Ramos (cell line): ENCODE measurements around the gene CDKL5.

Experiments used
- in situ Hi-C: fragments of 300-500 bp; cut with MboI; formaldehyde crosslinking; loops from one replicate; pipeline ENCODE4 v1.14.3; 2022; ENCODE audit warnings: low sequenced_read_pairs; ENCODE audit not compliant: unreplicated experiment

The CDKL5 gene

DNA sequence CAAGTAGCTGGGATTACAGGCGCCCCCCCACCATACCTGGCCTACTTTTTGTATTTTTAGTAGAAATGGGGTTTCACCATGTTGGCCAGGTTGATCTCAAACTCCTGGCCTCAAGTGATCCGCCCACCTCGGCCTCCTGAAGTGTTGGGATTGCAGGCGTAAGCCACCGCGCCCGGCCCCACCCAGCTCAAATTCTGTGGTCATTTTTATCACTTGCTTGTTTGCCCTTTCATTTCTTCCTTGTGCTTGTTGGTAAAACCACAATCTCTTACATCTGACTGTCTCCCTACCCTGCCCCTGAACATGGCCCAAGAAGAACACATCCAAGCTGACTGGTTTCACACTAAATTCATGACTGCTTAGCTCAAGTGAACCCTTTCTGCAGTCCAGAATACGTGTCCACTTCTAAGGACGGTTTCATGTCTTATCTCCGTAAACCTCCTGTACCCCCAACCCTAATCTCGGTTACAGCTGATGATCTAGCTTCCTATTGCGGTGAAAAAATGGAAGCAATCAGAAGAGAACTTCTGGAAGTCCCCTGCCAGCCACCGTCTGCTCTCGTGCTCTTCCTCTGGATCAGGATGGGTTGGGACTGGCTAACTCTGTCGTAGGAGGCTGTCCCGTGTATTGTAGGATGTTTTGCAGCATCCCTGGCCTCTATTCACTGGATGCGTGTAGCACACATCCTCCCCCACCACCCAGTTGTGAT is 251.9 kb downstream of the CDKL5 start:
- in situ Hi-C loops = no loop called here

- in situ Hi-C loops = no loop called here
Observed at GRCh38 chrX:18681996-18682395, 256.6 kb downstream of the CDKL5 start.

GRCh38 chrX:18682979-18683387 is 257.6 kb downstream of the CDKL5 start:
- in situ Hi-C loops = no loop called here

- in situ Hi-C loops = no loop called here
Observed at GRCh38 chrX:18687856-18688495, 262.6 kb downstream of the CDKL5 start.

GRCh38 chrX:18691431-18691830 is 266.0 kb downstream of the CDKL5 start:
- in situ Hi-C loops = no loop called here

DNA sequence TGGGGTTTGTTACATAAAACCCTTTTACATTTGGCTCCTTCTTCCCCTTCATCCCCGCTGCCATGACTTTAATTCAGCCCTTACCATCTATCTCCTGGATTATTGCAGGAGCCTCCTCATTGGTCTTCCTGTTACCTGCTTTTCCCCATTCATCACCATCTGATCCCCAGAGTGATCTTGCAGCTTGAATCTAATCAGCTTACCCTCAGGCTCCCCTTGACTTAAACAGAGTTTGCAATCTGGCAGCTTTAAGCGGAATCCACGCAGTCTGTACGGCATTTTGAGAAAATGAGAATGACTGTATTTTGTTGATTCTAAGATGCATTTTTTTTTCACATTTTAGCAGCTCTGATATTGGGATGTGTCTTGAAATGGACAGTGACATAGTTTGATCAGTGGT is 267.1 kb downstream of the CDKL5 start:
- in situ Hi-C loops = no loop called here

DNA sequence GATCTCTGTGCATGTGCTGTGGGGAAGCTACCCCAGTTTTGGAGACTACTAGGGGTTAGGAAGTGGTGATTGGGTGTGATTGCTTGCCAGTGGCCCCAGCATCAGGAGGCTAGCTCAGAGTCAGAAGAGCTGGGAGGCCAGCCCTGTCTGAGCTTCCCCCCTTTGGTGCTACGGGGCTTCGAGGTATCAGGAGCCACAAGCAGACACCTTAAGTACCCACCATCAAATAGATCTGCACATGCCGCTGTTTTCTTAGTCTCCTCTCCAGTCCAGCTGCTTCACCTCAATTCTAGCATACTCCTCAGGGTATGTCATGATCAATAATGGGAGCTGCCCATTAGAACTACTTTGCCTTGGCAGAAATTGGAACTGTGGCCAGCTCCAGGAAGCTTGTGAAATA is 271.2 kb downstream of the CDKL5 start:
- in situ Hi-C loops = no loop called here

GRCh38 chrX:18698737-18699650 is 273.6 kb downstream of the CDKL5 start:
- in situ Hi-C loops = no loop called here

DNA sequence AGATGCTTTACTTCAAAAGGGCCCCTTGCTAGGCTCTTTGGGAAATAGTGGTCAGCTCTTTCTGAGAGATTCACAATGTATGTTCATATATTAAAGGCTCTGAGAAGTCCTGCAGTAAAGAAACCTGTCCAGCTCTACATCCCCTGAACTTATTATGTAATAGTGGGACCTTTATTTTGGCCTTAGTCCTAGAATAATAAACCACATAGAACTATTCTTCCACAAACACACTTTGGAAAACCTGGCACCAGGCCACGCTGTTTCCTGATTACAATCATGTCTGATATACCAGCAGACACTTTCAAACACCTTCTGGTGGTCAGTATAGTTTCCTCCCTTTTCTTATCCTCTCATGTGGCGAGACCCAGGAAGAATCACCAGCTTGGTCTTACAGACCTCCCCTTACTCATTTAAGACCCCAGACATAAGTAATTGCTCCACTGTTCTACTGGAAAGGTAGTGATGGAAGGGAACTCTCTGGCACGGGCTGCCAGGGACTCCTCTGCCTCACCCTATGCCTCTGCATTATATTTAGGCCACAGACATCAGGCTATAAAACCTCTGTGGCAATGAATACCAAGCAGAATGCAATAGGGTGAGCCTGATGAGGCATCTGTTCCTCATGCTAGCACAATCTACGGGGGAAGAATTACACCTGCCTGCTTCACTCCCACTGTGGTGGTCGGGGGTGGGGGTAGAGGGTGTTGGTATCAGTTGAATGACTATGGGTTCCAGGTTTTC is 276.4 kb downstream of the CDKL5 start:
- in situ Hi-C loops = no loop called here

DNA sequence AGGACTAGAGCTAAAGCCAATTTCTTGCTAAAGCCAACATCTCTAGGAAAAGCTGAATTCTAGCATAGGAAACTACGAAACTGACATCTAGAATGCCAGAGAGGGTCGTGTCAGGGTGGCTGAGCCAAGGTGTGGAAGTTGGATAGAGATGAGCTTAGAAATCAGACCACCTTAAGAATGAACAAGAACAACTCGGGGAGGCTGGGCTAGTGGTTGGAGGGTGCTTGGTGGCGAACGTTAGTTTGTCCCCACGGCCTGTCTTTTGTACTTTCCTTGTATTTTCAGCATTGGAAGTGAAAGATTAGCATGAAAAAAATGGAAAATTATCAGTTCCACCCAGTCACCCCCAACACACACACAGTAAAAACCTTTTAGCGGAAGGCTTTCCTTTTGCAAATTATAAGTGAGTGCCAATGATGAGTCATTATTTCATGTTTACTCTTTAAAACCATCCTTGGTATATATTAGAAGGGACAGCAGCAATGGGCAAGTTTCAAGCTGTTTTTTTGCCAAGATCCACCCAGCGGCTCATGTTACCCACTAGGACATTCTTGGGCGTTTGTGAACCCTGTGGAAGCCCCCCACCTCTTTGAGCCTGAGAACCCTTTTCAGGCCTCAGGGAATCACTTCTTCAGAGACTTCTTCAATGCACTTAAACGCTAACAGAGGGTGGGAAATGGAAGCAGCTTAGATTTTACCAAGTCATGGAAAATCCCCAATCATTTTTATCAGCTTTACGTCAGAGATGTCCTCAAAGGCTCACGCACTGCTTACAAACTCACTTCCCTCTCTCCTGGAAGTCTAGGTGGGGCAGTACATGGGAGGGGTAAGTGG is 277.2 kb downstream of the CDKL5 start:
- in situ Hi-C loops = no loop called here
